Posterior cingulate gyrus (tissue), 11 donors: ENCODE data around the gene APBB1IP.
"Not testable (repeated sequence)": the region's sequence is repeated elsewhere in the genome, so short reads cannot be mapped to it uniquely, and the experiment has no call there.

Experiments
- DNase-seq, 10 donors: peaks; one replicate each; pipeline versions ENCODE4 v3.0.0 to v3.0.0-alpha.2; 2020 to 2021; ENCODE audit warnings: mixed read lengths in 3 of 10
- intact Hi-C: fragments of 100-400 bp; cut with DNase I; formaldehyde crosslinking; loops from one replicate; pipeline ENCODE4 v1.15.1; 2023

Gene APBB1IP

GRCh38 chr10:26441491-26442214 is 3.5 kb downstream of the APBB1IP start:
- intact Hi-C loops, result no loop called here
- no peak for DNase-seq

GRCh38 chr10:26445411-26446031 is 7.4 kb downstream of the APBB1IP start:
- intact Hi-C loops, result no loop called here
- DNase-seq, result no peak

GRCh38 chr10:26446258-26446657 is 8.1 kb downstream of the APBB1IP start:
- intact Hi-C loops, result no loop called here

DNA sequence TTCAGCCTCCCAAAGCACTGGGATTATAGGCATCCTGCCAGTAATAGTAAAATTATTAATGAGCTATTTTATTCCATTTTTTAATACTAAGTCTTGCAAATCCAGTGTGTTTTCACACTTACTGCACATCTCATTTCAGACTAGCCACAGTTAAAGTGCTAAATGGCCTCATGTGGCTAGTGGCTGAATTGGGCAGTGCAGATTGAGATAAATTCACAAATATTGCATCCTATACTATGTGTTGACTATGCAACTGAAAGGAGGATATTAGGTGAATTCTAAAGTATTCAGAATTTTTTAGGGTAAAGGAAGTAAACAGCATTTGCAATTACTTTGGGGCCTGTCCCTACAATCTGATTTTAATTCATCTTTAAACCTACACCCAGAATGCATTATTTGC is 10.2 kb downstream of the APBB1IP start:
- no peak for DNase-seq
- intact Hi-C loops, result no loop called here

More at GRCh38 chr10:26446258-26446657, 8.1 kb downstream of the APBB1IP start:
- no peak for DNase-seq

- intact Hi-C loops, result no loop called here
- no peak for DNase-seq
Observed at GRCh38 chr10:26448706-26449435, 10.7 kb downstream of the APBB1IP start.

- intact Hi-C loops, result no loop called here
- no peak for DNase-seq
Observed at GRCh38 chr10:26449726-26450125, 11.6 kb downstream of the APBB1IP start.

DNA sequence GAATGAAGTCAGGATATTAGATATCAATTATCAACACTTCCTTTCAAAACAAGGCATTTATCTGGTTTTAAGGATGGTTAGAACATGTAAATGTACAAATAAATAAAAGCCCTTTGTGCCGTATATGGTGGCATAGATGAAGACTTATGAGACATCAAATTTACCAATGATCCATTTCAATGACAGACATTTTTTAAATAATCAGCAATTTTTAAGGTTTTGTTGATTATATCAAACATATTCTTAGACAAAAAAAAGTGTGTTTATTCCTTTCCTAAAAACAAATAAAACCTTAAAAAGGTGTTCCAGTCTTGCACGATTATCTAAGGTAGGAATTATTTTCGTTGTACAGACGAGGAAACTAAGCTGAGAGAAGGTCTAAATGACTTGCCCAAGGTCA is 13.8 kb downstream of the APBB1IP start:
- intact Hi-C loops, result no loop called here
- no peak for DNase-seq

GRCh38 chr10:26453850-26454249 is 15.7 kb downstream of the APBB1IP start:
- no peak for DNase-seq
- intact Hi-C loops, result no loop called here

DNA sequence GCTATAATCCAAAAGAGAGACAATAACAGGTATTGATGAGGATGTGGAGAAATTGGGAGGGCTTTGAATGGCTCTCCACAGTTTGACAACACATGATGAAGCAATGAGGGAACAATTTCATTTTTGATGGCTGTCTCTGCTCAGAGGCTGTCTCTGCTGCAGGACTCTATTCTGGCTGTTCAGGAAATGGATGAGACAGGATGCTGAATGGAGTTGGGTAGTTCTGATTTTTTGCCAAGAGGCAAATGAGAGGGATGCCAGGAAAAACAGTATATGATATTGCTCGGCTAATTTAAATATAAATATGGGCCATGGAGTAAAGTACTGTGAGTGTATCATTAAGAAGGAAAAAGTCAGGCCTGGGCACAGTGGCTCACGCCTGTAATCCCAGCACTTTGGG is 16.8 kb downstream of the APBB1IP start:
- intact Hi-C loops, result no loop called here

DNA sequence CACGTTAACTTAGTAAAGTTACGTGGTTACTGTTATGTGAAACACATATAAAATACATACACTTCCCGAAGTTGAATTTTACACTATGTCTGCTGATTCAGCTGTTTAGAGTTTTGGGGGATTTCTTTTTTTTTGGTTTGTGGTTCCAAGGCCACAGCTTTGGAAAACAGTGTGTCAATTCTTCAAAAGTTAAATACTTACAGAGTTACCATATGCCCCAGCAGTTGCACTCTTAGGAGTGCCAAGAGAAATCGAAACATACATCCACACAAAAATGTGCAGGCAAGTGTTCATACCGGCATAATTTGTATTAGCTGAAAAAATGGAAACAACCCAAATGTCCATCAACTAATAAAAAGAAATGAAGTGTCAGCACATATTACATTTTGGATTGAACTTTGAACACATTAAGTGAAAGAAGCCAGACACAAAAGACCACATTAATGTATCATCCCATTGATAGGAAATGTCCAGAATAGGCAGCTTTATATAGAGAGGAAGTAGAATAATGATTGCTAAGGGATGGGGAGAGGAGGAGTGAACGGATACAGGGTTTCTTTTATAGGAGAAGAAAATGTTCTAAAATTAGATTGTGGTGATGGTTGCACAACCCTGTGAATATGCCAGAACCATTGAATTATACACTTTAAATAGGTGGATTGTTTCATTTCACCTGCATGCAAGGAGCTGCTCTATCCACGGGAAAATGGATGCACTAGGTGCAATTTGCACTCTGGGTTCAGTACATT is 17.6 kb downstream of the APBB1IP start:
- intact Hi-C loops, result no loop called here

More for the DNA sequence above, 16.8 kb downstream of the APBB1IP start:
- DNase-seq, result no peak

DNA sequence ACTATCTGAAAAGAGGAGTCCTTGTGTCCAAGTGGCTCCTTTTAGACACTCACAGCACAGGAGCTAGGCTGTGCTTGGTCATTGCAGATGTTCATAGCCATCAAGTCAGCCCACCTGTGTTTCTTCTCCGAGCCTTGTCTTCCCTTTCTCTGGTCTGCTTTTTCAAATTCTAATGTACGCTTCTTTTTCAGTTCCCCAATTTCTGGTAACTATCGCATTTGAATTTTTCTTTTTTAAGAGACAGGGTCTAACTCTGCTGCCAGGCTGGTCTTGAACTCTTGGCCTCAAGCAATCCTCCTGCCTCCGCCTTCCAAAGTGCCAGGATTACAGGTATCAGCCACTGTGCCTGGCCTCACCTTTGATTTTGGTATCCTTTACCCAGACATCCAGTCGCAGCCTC is 18.9 kb downstream of the APBB1IP start:
- intact Hi-C loops, result no loop called here
- DNase-seq, result no peak

More for the DNA sequence above, 17.6 kb downstream of the APBB1IP start:
- no peak for DNase-seq

DNA sequence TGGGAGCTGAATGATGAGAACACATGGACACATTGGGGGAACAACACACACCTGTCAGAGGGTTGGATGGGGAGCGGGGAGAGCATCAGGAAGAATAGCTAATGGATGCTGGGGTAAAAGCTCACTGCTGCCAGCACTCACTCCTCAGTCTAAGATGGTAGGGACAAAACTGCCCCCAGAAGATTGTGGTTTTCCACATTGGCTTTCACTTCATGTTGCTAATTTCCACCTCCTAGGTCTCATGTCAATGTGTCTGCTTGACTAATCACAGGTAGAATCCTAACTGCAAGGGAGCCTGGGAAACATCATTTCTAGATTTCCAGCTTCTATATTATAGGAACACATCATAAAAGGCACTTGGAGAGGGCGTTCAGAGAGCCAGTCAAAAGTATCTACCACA is 22.6 kb downstream of the APBB1IP start:
- intact Hi-C loops, result no loop called here
- no peak for DNase-seq

DNA sequence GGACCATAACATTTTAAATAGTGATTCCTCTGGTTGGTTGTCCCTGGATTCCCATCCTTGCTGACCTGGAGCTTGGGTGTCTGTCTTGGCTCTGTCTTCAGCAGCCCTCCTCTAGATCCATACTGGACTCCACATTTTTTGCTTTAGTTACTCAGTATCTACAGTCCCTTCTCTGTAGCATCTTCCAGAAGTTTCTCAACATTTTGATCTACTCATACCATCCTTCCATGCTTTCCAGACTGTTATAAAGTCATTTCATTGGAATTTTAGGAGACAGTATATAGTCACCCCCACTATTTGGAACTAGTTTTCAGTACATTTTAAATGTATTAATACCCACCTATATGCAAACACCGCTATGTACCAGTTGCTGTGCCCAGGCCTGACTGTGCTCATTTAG is 25.8 kb downstream of the APBB1IP start:
- no peak for DNase-seq
- intact Hi-C loops, result no loop called here

- no peak for DNase-seq
- intact Hi-C loops, result no loop called here
Observed at GRCh38 chr10:26464632-26465280, 26.6 kb downstream of the APBB1IP start.

DNA sequence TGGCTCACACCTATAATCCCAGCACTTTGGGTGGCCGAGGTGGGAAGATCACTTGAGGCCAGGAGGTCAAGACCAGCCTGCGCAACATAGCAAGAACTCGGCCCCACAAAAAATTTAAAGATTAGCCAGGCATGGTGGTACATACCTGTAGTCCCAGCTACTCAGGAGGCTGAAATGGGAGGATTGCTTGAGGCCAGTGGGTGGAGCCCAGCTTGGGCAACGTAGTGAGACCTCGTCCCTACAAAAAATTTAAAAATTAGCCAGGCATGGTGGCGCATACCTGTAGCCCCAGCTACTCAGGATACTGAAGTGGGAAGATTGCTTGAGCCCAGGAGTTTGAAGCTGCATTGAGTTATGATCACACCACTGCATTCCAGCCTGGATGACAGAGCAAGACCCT is 28.4 kb downstream of the APBB1IP start:
- intact Hi-C loops, DNase-seq: not testable (repeated sequence)

- intact Hi-C loops, result no loop called here
- DNase-seq, result no peak
Observed at GRCh38 chr10:26467639-26468038, 29.5 kb downstream of the APBB1IP start.

DNA sequence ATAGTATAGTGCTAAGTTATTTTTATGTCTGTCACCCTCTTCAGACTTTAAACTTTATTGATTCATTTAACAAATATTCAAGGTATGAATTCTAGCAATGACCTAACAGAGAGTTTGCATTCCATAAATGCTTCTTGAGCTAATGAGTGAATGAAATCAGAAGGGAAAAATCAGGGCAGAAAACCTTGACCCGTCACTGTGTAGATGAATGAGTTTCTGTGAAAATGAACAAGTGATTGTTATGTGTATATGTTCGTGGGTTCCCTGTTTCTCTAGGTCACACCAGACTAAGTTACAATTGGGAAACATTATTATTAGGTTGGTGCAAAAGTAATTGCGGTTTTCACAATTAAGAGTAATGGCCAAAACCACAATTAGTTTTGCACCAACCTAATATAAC is 30.1 kb downstream of the APBB1IP start:
- intact Hi-C loops, result no loop called here
- DNase-seq, result no peak

DNA sequence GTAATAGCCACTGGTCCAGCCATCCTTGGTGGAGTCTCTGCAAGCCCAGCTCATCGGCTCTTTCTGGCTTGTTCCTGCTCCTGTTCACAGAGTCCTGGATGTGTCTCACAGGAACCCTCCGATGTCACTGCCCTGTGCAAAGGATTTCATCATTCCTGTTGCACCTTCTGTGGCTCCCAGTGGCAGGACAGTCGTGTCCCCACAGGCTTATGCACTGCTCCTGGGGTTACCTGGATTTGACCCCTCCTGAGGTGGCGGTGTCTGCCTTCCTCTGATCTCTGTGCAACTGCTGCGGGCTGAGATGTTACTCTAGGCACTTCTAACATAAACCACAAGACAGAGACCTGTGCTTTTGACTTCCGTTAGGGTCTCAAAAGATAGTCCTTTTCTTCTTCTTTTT is 30.6 kb downstream of the APBB1IP start:
- intact Hi-C loops, result no loop called here
- no peak for DNase-seq

DNA sequence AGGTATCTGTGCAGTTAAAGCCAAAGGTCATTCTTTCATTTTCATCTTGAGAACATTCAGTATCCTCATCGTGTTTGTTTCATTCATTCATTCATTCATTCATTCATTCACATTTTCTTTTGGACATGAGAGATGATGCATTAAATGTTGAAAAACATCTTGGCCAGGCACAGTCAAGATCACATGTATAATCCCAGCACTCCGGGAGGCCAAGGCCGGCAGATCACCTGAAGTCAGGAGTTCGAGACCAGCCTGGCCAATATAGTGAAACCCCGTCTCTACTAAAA is 34.3 kb downstream of the APBB1IP start:
- DNase-seq, result no peak
- intact Hi-C loops, result no loop called here

DNA sequence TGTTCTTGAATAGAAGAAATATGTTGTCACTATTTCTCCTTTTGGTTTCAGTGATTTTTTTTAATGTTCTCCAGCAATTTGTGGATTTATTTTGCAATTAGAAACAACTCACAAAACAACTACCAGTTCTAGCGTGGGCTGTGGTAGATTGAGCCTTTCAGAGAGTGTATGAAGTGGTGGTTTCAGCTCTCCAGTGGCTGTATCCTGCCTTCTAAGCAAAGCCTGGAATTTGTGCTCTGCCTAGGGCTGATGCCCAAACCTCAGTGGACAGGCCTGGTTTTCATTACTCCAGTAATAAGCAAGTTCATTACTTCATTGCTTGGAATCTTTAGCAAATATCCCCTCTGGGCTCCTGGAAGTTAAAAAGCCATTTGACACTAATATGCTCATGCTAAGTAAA is 35.9 kb downstream of the APBB1IP start:
- DNase-seq, result no peak
- intact Hi-C loops, result no loop called here

- intact Hi-C loops, DNase-seq: not testable (repeated sequence)
Observed at GRCh38 chr10:26474845-26475244, 36.7 kb downstream of the APBB1IP start.
